Psoas muscle (tissue), 8 donors: Measurements from ENCODE around the gene NRIP3. TPM values are rescaled to one million over a fixed set of nuclear protein-coding genes. Genes with fewer than 3 reads are reported as not detected.
"Not testable (repeated sequence)": the region's sequence is repeated elsewhere in the genome, so short reads cannot be mapped to it uniquely, and the experiment has no call there.

Source experiments
- ATAC-seq, 4 donors: fragments of 200-7000 bp; cut with Tn5 transposase; one replicate each; pipeline ENCODE4 v1.9.1; 2020; ENCODE audit warnings: moderate library complexity in 3 of 4, mild to moderate bottlenecking in 2 of 4
- DNase-seq, 2 donors: peaks; one replicate each; pipeline ENCODE4 v3.0.0-alpha.2; 2020
- H3K27ac ChIP-seq: fragments of 200-600 bp; one replicate; pipeline ENCODE4 v1.8.0; 2022
- H3K27me3 ChIP-seq, 3 donors: fragments of 200-600 bp in 1 of 3; one replicate each; pipeline versions ENCODE4 v1.6.1 to v1.8.0; 2013 to 2022; ENCODE audit warnings: low read length in 2 of 3, mild to moderate bottlenecking in 2 of 3, moderate library complexity in 1 of 3; ENCODE audit not compliant: insufficient read depth in 3 of 3
- H3K36me3 ChIP-seq, 2 donors: fragments of 200-600 bp in 1 of 2; one replicate each; pipeline versions ENCODE4 v1.6.1 to v1.8.0; 2013 to 2022; ENCODE audit warnings: low read depth in 1 of 2, mild to moderate bottlenecking in 1 of 2, moderate library complexity in 1 of 2; ENCODE audit not compliant: insufficient read depth in 1 of 2
- H3K4me1 ChIP-seq: fragments of 200-600 bp; one replicate; pipeline ENCODE4 v1.8.0; 2022
- H3K4me3 ChIP-seq: fragments of 200-600 bp; one replicate; pipeline ENCODE4 v1.8.0; 2022; ENCODE audit warnings: mild to moderate bottlenecking
- H3K9me3 ChIP-seq: fragments of 200-600 bp; one replicate; pipeline ENCODE4 v1.8.0; 2022
- WGBS, 3 donors: extraction: QIAGEN DNeasy Blood & Tissue Kit; methylation state at CpG; one replicate each; pipeline versions ENCODE4 v1.1.6 to v1.1.7; 2013; 5-methylcytosine and 5-hydroxymethylcytosine counted together
- intact Hi-C, 2 donors: fragments of 100-400 bp; cut with DNase I; formaldehyde crosslinking; loops; one replicate each; pipeline versions ENCODE4 v1.11.0 to v1.14.2; 2022
- polyA plus RNA-seq, 3 donors: library from polyadenylated mRNA; stranded (reverse); fragments of 200-250 nt; gene quantifications; one replicate each; pipeline ENCODE4 v1.2.3, GENCODE V29; 2013
- total RNA-seq, 4 donors: library from RNA; stranded (reverse); fragmentation: NEBNext Ultra II Directional in 2 of 4; extraction: Animal tissue kit (Norgen Biotek cat#: 25700) in 2 of 4; gene quantifications; one replicate each; pipeline versions ENCODE4 v1.2.1 to v1.2.4, GENCODE V29; 2021 to 2023
- TF ChIP-seq, protein P1 (sequence below): fragments of 200-600 bp; IDR thresholded peaks from one replicate; pipeline ENCODE4 v1.8.0; 2022; ENCODE audit warnings: antibody characterized with exemption
- donor health status: healthy with polysubstance abuse.
- donor health status: DM: no; HTN: no; CAD: no; lungs with moderate emphysema.
- donor health status: Bipolar disorder and iron deficiency.
- donor health status: healthy.
- donor health status: DM: yes; HTN: yes; CAD: no.
- donor health status: DM: no; HTN: no; CAD: no.
- donor health status: DM: no; HTN: no; CAD: no.
- donor health status: DM: yes; HTN: yes; CAD: no.

Gene NRIP3
- total and polyA plus RNA-seq, 7 donors, result 0.09 to 2.1 (median 0.23) TPM; not detected in 1

DNA sequence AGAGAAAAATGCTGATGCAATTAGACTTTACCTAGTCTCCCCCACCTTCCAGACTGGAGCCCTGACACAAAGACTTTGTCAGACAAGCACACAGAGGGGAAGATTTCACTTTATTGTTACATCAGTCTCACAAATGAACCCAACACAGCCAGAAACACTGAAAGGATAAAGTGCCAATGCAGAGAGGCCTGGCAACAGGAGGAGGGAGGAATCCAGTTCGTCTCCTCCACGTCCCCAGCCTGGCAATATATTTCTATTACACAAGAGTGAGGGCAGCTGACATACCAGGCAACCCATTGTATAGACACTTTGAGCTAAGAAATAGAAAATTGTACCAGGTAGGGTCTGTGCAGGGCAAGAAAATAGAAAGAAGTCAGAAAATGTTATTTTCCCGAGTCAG, 23.3 kb downstream of the NRIP3 start:
- Histone ChIP-seq H3K27ac (no peak overlapping the region), H3K4me1 (no peaks in the 10 kb centered on the region), H3K4me3 (no peak overlapping the region), H3K9me3 (no peaks in the 10 kb centered on the region), H3K27me3 (no peaks in the 10 kb centered on the region), H3K36me3 (no peaks in the 10 kb centered on the region)
- 61 to 75% (median 63%) methylated on average over 3 of the region's 3 CpGs for WGBS, 3 donors
- no peak for ATAC-seq
- DNase-seq, result no peak
- TF ChIP-seq, protein P1, sequence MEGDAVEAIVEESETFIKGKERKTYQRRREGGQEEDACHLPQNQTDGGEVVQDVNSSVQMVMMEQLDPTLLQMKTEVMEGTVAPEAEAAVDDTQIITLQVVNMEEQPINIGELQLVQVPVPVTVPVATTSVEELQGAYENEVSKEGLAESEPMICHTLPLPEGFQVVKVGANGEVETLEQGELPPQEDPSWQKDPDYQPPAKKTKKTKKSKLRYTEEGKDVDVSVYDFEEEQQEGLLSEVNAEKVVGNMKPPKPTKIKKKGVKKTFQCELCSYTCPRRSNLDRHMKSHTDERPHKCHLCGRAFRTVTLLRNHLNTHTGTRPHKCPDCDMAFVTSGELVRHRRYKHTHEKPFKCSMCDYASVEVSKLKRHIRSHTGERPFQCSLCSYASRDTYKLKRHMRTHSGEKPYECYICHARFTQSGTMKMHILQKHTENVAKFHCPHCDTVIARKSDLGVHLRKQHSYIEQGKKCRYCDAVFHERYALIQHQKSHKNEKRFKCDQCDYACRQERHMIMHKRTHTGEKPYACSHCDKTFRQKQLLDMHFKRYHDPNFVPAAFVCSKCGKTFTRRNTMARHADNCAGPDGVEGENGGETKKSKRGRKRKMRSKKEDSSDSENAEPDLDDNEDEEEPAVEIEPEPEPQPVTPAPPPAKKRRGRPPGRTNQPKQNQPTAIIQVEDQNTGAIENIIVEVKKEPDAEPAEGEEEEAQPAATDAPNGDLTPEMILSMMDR, result no peak
- intact Hi-C loops, result no loop called here

DNA sequence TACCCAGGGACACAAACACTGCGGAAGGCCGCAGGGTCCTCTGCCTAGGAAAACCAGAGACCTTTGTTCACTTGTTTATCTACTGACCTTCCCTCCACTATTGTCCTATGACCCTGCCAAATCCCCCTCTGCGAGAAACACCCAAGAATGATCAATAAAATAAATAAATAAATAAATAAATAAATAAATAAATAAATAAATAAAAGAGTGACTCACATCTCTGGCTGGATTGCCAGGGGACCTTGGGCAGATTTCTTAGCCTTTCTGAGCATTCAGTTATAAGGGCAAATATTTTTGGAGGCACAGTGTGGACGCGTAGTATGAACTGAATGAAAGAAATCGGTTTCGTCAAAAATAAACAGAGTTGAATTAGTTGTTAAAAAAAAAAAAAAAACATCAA, 24.4 kb downstream of the NRIP3 start:
- H3K36me3 ChIP-seq, DNase-seq, H3K9me3 ChIP-seq, H3K27me3 ChIP-seq, H3K4me3 ChIP-seq, H3K27ac ChIP-seq, H3K4me1 ChIP-seq, intact Hi-C loops, ATAC-seq: not testable (repeated sequence)
- 91 to 99% (median 93%) methylated on average over 4 to 5 of the region's 7 CpGs for WGBS, 3 donors

DNA sequence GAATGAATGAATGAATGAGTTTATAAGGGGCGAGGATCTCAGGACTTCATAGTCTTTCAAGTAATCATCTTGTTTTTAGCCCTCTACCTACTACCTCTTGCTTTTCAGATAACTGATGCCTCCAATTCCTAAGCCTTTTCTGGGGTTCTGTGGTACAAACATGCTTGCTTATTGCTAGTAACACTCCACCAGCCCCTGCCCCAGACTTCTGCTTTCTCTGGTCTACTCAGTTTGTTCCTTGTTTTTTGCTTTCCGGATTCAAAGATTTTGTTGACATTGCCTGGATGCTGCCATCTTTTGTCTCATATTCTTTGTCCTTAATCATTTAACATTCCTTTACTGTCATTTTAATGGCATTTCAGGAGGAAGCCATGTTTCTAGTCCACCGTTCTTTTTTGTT, 30.7 kb downstream of the NRIP3 start:
- intact Hi-C loops, result no loop called here
- TF ChIP-seq, protein P1, result no peak
- H3K27ac ChIP-seq, result no peak overlapping the region
- WGBS, 3 donors, result 75 to 88% (median 76%) methylated on average over 3 of the region's 3 CpGs
- DNase-seq, result no peak
- no peaks in the 10 kb centered on the region for H3K9me3 ChIP-seq
- no peak for ATAC-seq
- H3K36me3 ChIP-seq, result peaks cover 0 to 8% of the 10 kb centered on the region in 2 donors
- H3K4me3 ChIP-seq, result no peak overlapping the region
- no peaks in the 10 kb centered on the region for H3K4me1 ChIP-seq
- no peaks in the 10 kb centered on the region for H3K27me3 ChIP-seq

DNA sequence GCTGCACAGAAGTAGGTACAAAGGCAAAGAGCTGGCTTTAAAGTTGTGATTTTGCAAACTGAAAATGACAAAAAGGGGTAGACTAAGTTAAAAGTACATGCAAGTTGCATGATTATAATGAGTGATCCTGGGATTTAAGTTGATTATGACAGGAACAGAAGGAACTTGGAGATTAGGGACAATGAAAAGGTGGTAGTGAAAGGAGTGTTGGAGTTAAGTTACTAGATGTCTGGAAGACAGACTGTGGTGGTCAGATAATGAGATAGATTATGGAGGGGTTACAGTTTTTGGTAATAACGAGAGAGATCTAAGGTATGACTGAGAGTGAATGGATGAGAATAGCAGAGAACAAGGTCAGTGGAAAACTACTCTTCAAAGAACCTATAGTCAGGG, 31.9 kb downstream of the NRIP3 start:
- TF ChIP-seq, protein P1, result no peak
- ATAC-seq (no peak), DNase-seq (no peak)
- H3K27me3 ChIP-seq, result no peaks in the 10 kb centered on the region
- H3K4me3 ChIP-seq, result no peak overlapping the region
- H3K9me3 ChIP-seq, result no peaks in the 10 kb centered on the region
- WGBS, 3 donors, result 77 to 81% (median 80%) methylated on average over 1 of the region's 1 CpG
- intact Hi-C loops, result no loop called here
- H3K27ac ChIP-seq, result no peak overlapping the region
- no peaks in the 10 kb centered on the region for H3K4me1 ChIP-seq
- H3K36me3 ChIP-seq, result peaks cover 6 to 20% of the 10 kb centered on the region in 2 donors

DNA sequence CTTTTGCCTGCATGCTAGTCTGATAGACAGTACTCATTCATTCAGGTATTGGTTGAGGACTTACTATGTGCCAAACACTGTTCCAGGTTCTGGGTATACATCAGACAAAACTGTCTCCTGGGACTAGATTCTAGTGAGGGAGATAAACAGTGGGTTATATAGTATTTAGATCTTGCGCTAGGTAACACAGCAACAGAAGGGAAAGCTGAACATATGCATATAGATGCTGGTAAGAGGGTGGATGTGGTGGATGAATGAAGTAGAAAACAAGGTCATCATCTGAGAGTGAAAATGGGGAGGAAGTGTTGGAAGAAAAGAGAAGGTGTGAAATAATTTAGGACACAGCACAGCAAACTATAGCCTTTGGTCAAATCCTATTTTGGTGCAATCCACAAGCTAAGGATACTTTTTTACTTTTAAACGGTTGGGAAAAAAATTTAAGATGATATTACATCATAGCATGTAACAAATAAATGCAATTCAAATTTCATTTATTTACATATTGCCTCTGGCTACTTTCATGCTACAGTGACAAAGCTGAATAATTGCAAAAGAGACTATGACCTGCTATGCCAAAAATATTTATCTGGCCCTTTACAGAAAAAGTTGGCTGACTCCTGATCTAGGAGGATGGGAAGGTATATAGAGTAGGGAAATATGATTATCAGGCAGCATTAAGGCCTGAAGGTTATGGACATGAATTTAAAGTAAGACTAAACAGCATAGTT, 32.4 kb downstream of the NRIP3 start:
- H3K4me3 ChIP-seq, result no peak overlapping the region
- DNase-seq, result no peak
- H3K9me3 ChIP-seq, result no peaks in the 10 kb centered on the region
- H3K27ac ChIP-seq, result no peak overlapping the region
- no peaks in the 10 kb centered on the region for H3K27me3 ChIP-seq
- no peak for ATAC-seq
- peaks cover 6 to 26% of the 10 kb centered on the region in 2 donors for H3K36me3 ChIP-seq
- intact Hi-C loops, result no loop called here
- no peaks in the 10 kb centered on the region for H3K4me1 ChIP-seq
- WGBS, 3 donors, result 85 to 87% (median 86%) methylated on average over 2 of the region's 2 CpGs
- TF ChIP-seq, protein P1, result no peak
